H1 (cell line): ENCODE results near the gene ADCK2. TPM values are rescaled to one million over a fixed set of nuclear protein-coding genes. Genes with fewer than 3 reads are reported as not detected.

Experiments
- CTCF ChIA-PET: fragments of 300-600 bp; sonication (Branson Sonifier 250); formaldehyde crosslinking; loops from one replicate; lab custom pipeline; 2021; ENCODE audit not compliant: partially characterized antibody; lab: Charles Lee
- POLR2A ChIA-PET: fragments of 300-600 bp; sonication (Branson Sonifier 250); formaldehyde crosslinking; loops from one replicate; lab custom pipeline; 2021; ENCODE audit warnings: inconsistent platforms; ENCODE audit not compliant: partially characterized antibody; lab: Charles Lee
- DNase-seq, 2 experiments: peaks; one replicate each; pipeline versions ENCODE4 v3.0.0 to v3.0.0-alpha.2; 2010 to 2022; ENCODE audit warnings: low spot score in 2 of 2, low read depth in 1 of 2, mixed read lengths in 1 of 2
- FAIRE-seq: peaks from 2 replicates; lab custom pipeline; 2011; peaks lifted over from hg19 to GRCh38; lab: Jason Lieb, UNC
- H2AFZ ChIP-seq: 2 replicates; pipeline ENCODE4 v1.8.1; 2012; ENCODE audit warnings: low read length, inconsistent platforms
- H2AK5ac ChIP-seq: 2 replicates; pipeline ENCODE4 v1.6.1; 2013; ENCODE audit warnings: low read depth, low read length
- H2BK120ac ChIP-seq: replicated peaks from 2 replicates; pipeline ENCODE3; 2013; ENCODE audit warnings: low read depth, low read length, inconsistent platforms
- H2BK12ac ChIP-seq: 2 replicates; pipeline ENCODE4 v1.6.1; 2013; ENCODE audit warnings: low read depth, low read length
- H2BK15ac ChIP-seq: 2 replicates; pipeline ENCODE4 v1.6.1; 2013; ENCODE audit warnings: low read length
- H2BK20ac ChIP-seq: 2 replicates; pipeline ENCODE4 v1.6.1; 2013; ENCODE audit warnings: low read length
- H2BK5ac ChIP-seq: 2 replicates; pipeline ENCODE4 v1.6.1; 2013; ENCODE audit warnings: low read depth, low read length
- H3K14ac ChIP-seq: 2 replicates; pipeline ENCODE4 v1.6.1; 2013; ENCODE audit warnings: inconsistent platforms; ENCODE audit not compliant: insufficient read length
- H3K18ac ChIP-seq: 2 replicates; pipeline ENCODE4 v1.6.1; 2013; ENCODE audit warnings: low read length; ENCODE audit errors: extremely low read depth
- H3K23ac ChIP-seq: 2 replicates; pipeline ENCODE4 v1.6.1; 2013; ENCODE audit warnings: inconsistent platforms; ENCODE audit not compliant: insufficient read length
- H3K23me2 ChIP-seq: 2 replicates; pipeline ENCODE4 v1.6.1; 2013; ENCODE audit warnings: low read depth, low read length
- H3K27ac ChIP-seq: 2 replicates; pipeline ENCODE4 v1.6.1; 2011; ENCODE audit warnings: low read depth, low read length, inconsistent platforms
- H3K27me3 ChIP-seq, 4 experiments: replicated peaks in 1 of 4; 1 replicate in 1 of 4; 2 replicates in 3 of 4; pipeline versions ENCODE4 v1.6.1 to v1.8.1; 2011 to 2013; ENCODE audit warnings: low read length in 3 of 4, mild to moderate bottlenecking in 3 of 4, inconsistent platforms in 2 of 4, mixed read lengths in 2 of 4, moderate library complexity in 1 of 4; ENCODE audit not compliant: control insufficient read depth in 3 of 4, insufficient read depth in 3 of 4; ENCODE audit errors: extremely low read depth in 1 of 4
- H3K36me3 ChIP-seq, 4 experiments: 2 replicates each; pipeline versions ENCODE4 v1.6.1 to v1.8.1; 2011 to 2013; ENCODE audit warnings: mild to moderate bottlenecking in 4 of 4, low read length in 3 of 4, moderate library complexity in 2 of 4, control low read depth in 1 of 4, inconsistent platforms in 1 of 4; ENCODE audit not compliant: insufficient read depth in 4 of 4, control insufficient read depth in 2 of 4
- H3K4ac ChIP-seq: replicated peaks from 2 replicates; pipeline ENCODE3; 2013; ENCODE audit warnings: low read length, low read depth, mixed read lengths, inconsistent platforms; ENCODE audit not compliant: insufficient read length
- H3K4me1 ChIP-seq, 4 experiments: replicated peaks in 1 of 4; 1 replicate in 1 of 4; 2 replicates in 3 of 4; pipeline versions ENCODE4 v1.6.1 to v1.8.1; 2011 to 2013; ENCODE audit warnings: low read length in 3 of 4, inconsistent platforms in 2 of 4, mixed read lengths in 1 of 4; ENCODE audit not compliant: insufficient read depth in 4 of 4, control insufficient read depth in 3 of 4
- H3K4me2 ChIP-seq, 2 experiments: 2 replicates each; pipeline versions ENCODE4 v1.6.1 to v1.8.1; 2011 to 2013; ENCODE audit warnings: low read depth in 2 of 2, low read length in 2 of 2, control low read depth in 1 of 2, inconsistent platforms in 1 of 2, mild to moderate bottlenecking in 1 of 2; ENCODE audit not compliant: insufficient read depth in 1 of 2
- H3K4me3 ChIP-seq, 4 experiments: fragments of 200-600, 300-600 bp in 1 of 4; sonication (generic), shearing (Covaris generic), sonication (Bioruptor Twin) in 1 of 4; 2 replicates each; pipeline versions ENCODE4 v1.5.1 to v1.8.1; 2011 to 2016; ENCODE audit warnings: low read length in 4 of 4, low read depth in 3 of 4, control low read depth in 2 of 4, inconsistent platforms in 2 of 4, mild to moderate bottlenecking in 2 of 4, mixed read lengths in 1 of 4, moderate library complexity in 1 of 4; ENCODE audit not compliant: insufficient read depth in 2 of 4; ENCODE audit errors: extremely low read depth in 1 of 4
- H3K56ac ChIP-seq: replicated peaks from 2 replicates; pipeline ENCODE3; 2013; ENCODE audit warnings: low read depth, mild to moderate bottlenecking, mixed read lengths, low read length, inconsistent platforms; ENCODE audit not compliant: insufficient read length
- H3K79me1 ChIP-seq: 2 replicates; pipeline ENCODE4 v1.6.1; 2013; ENCODE audit warnings: low read depth, low read length, control low read depth
- H3K79me2 ChIP-seq, 2 experiments: 2 replicates each; pipeline versions ENCODE4 v1.6.1 to v1.8.1; 2012 to 2013; ENCODE audit warnings: low read length in 2 of 2, mild to moderate bottlenecking in 2 of 2, inconsistent platforms in 1 of 2; ENCODE audit not compliant: insufficient read depth in 2 of 2, control insufficient read depth in 1 of 2
- H3K9ac ChIP-seq, 4 experiments: replicated peaks in 1 of 4; 1 replicate in 1 of 4; 2 replicates in 3 of 4; pipeline versions ENCODE4 v1.6.1 to v1.8.1; 2011 to 2013; ENCODE audit warnings: low read depth in 3 of 4, low read length in 3 of 4, control low read depth in 2 of 4, mild to moderate bottlenecking in 2 of 4, moderate library complexity in 2 of 4, inconsistent platforms in 1 of 4; ENCODE audit errors: extremely low read depth in 1 of 4
- H3K9me3 ChIP-seq, 2 experiments: 2 replicates each; pipeline versions ENCODE4 v1.6.1 to v1.8.1; 2012 to 2013; ENCODE audit warnings: mild to moderate bottlenecking in 2 of 2, moderate library complexity in 2 of 2, control low read depth in 1 of 2, inconsistent platforms in 1 of 2, low read depth in 1 of 2, low read length in 1 of 2, mixed read lengths in 1 of 2; ENCODE audit not compliant: insufficient read depth in 2 of 2
- H4K20me1 ChIP-seq, 2 experiments: replicated peaks in 1 of 2; 2 replicates each; pipeline versions ENCODE3 to v1.8.1; 2011 to 2013; ENCODE audit warnings: inconsistent platforms in 2 of 2, low read length in 2 of 2, mild to moderate bottlenecking in 1 of 2; ENCODE audit not compliant: insufficient read depth in 2 of 2, control insufficient read depth in 1 of 2
- H4K5ac ChIP-seq: 2 replicates; pipeline ENCODE4 v1.6.1; 2013; ENCODE audit warnings: low read length, low read depth, mixed read lengths, inconsistent platforms; ENCODE audit not compliant: insufficient read length
- H4K8ac ChIP-seq: 2 replicates; pipeline ENCODE4 v1.8.0; 2013; ENCODE audit warnings: mild to moderate bottlenecking, moderate library complexity, low read length, inconsistent platforms; ENCODE audit not compliant: insufficient read depth; ENCODE audit errors: extremely low read depth
- H4K91ac ChIP-seq: replicated peaks from 2 replicates; pipeline ENCODE3; 2013; ENCODE audit warnings: low read length, mixed read lengths, inconsistent platforms; ENCODE audit not compliant: insufficient read length
- TAF1 ChIP-seq: IDR thresholded peaks from 2 replicates; pipeline ENCODE4 v1.6.1; 2011; ENCODE audit warnings: mild to moderate bottlenecking, low read depth, low read length
- WGBS, 2 experiments: shearing (Covaris generic) in 1 of 2; methylation state at CpG; one replicate each; pipeline versions ENCODE4 v1.1.6 to v1.1.7; 2013 to 2015; ENCODE audit warnings: low lambda C conversion rate in 2 of 2, mixed read lengths in 2 of 2, inconsistent platforms in 1 of 2, low coverage in 1 of 2, missing lambda C conversion rate in 1 of 2; ENCODE audit not compliant: insufficient replicate concordance in 2 of 2, insufficient coverage in 1 of 2, insufficient read length in 1 of 2; ENCODE audit errors: extremely low coverage in 1 of 2, missing lambda C conversion rate in 1 of 2; 5-methylcytosine and 5-hydroxymethylcytosine counted together
- polyA plus RNA-seq, 7 experiments: library from polyadenylated mRNA; depleted of rRNA in 3 of 7; stranded (reverse) in 5 of 7; unstranded in 2 of 7; fragments of >200 nt in 5 of 7; fragments of 200-250 nt in 2 of 7; gene quantifications; 1 replicate in 5 of 7; 2 replicates in 1 of 7; 4 replicates in 1 of 7; pipeline versions ENCODE4 v1.2.1 to v1.2.3, GENCODE V29; 2011 to 2013; ENCODE audit warnings: missing spikeins in 2 of 7, mixed read lengths in 2 of 7
- total RNA-seq: library from RNA; stranded (reverse); fragmentation: NEBNext Ultra II Directional; extraction: Animal tissue kit (Norgen Biotek cat#: 25700); gene quantifications from 2 replicates; pipeline ENCODE4 v1.2.1, GENCODE V29; 2021

Gene ADCK2
- total and polyA plus RNA-seq, 2 of the 8 experiments (the other 6 are each of a cell fraction or from before 2014, with no cell fraction given) = 6.9 to 11.7 TPM

- no peak overlapping the region for H2BK20ac ChIP-seq
- no peak overlapping the region for H3K14ac ChIP-seq
- no peak overlapping the region for H3K4ac ChIP-seq
- no peak overlapping the region for H3K23ac ChIP-seq
- H2BK12ac ChIP-seq = no peak overlapping the region
- H3K36me3 ChIP-seq = no peaks in the 10 kb centered on the region
- no peak overlapping the region for H2AK5ac ChIP-seq
- no peak overlapping the region for H4K5ac ChIP-seq
- no peak overlapping the region for H3K9ac ChIP-seq
- H4K8ac ChIP-seq = 0 out of 2 replicates have a peak overlapping the region, but pooled peaks have one; percentile 15
- DNase-seq (peak in 1 of 2 experiments; percentile 22), FAIRE-seq (no peak)
- H3K4me2 ChIP-seq = no peak overlapping the region
- WGBS, 2 experiments = 99% methylated on average over 10 of the region's 11 CpGs; no CpG with 5 or more reads in 1 of the 2 experiments
- H2BK120ac ChIP-seq = no peak overlapping the region
- no peaks in the 10 kb centered on the region for H3K9me3 ChIP-seq
- POLR2A ChIA-PET = interaction anchor here (1.0 kb wide), 1 partner anchor 319 kb away, joined by 3 read pairs; no protein-coding TSS in a partner anchor
- no peak overlapping the region for H4K91ac ChIP-seq
- no peak overlapping the region for H3K27ac ChIP-seq
- no peak overlapping the region for H2BK15ac ChIP-seq
- peaks cover 0 to 27% of the 10 kb centered on the region in 2 experiments; a peak in 2 of 4 replicates for H3K79me2 ChIP-seq
- no peak overlapping the region for H3K18ac ChIP-seq
- H3K79me1 ChIP-seq = peaks cover 3% of the 10 kb centered on the region; the same call in 1 of the 2 replicates
- H3K27me3 ChIP-seq = no peaks in the 10 kb centered on the region
- H4K20me1 ChIP-seq = no peaks in the 10 kb centered on the region
- CTCF ChIA-PET = no interaction called here
- H3K4me3 ChIP-seq = no peak overlapping the region
- H2BK5ac ChIP-seq = no peak overlapping the region
- no peak overlapping the region for H2AFZ ChIP-seq
- H3K23me2 ChIP-seq = peaks cover 2% of the 10 kb centered on the region; the same call in 1 of the 2 replicates
- peaks cover 0 to 6% (median 2%) of the 10 kb centered on the region in 4 experiments; a peak in 3 of 7 replicates for H3K4me1 ChIP-seq
- no peak overlapping the region for H3K56ac ChIP-seq
- TF ChIP-seq TAF1 = no peak
These were observed 22.6 kb downstream of the ADCK2 start for GRCh38 chr7:140695381-140695780.
